BE2C (cell line): Measurements from ENCODE around the gene COX20.
"Not testable (repeated sequence)": the region's sequence is repeated elsewhere in the genome, so short reads cannot be mapped to it uniquely, and the experiment has no call there.

ENCODE experiments used
- DNase-seq: peaks from one replicate; pipeline ENCODE4 v3.0.0-alpha.2; 2020
- H3K27me3 ChIP-seq: fragments of 250-450 bp; sonication (Bioruptor Pico); 2 replicates; pipeline ENCODE4 v1.5.1; 2020; ENCODE audit warnings: mild to moderate bottlenecking
- H3K36me3 ChIP-seq: fragments of 250-450 bp; sonication (Bioruptor Pico); 2 replicates; pipeline ENCODE4 v1.5.1; 2020; ENCODE audit warnings: mild to moderate bottlenecking
- H3K4me1 ChIP-seq: fragments of 250-450 bp; sonication (Bioruptor Pico); 2 replicates; pipeline ENCODE4 v1.5.1; 2020
- H3K4me3 ChIP-seq: 2 replicates; pipeline ENCODE4 v1.5.1; 2011; ENCODE audit warnings: low read depth, low read length
- H3K9me3 ChIP-seq: fragments of 250-450 bp; sonication (Bioruptor Pico); 2 replicates; pipeline ENCODE4 v1.5.1; 2020
- CTCF ChIP-seq: IDR thresholded peaks from 2 replicates; pipeline ENCODE4 v1.5.1; 2012; ENCODE audit warnings: mild to moderate bottlenecking, low read depth, low read length

The COX20 gene

GRCh38 chr1:244792188-244792850, 43.1 kb upstream of the COX20 start:
- Histone ChIP-seq H3K9me3 (no peaks in the 10 kb centered on the region), H3K27me3 (no peaks in the 10 kb centered on the region), H3K36me3 (no peaks in the 10 kb centered on the region), H3K4me1 (no peaks in the 10 kb centered on the region), H3K4me3 (no peak overlapping the region)
- no peak for TF ChIP-seq CTCF
- no peak for DNase-seq

GRCh38 chr1:244794071-244794470, 41.4 kb upstream of the COX20 start:
- H3K4me1 ChIP-seq = no peaks in the 10 kb centered on the region
- H3K27me3 ChIP-seq = no peaks in the 10 kb centered on the region
- DNase-seq = no peak
- no peak for TF ChIP-seq CTCF
- H3K36me3 ChIP-seq = no peaks in the 10 kb centered on the region
- no peak overlapping the region for H3K4me3 ChIP-seq
- H3K9me3 ChIP-seq = no peaks in the 10 kb centered on the region

GRCh38 chr1:244794516-244794915, 40.9 kb upstream of the COX20 start:
- not testable (repeated sequence) for H3K4me3 ChIP-seq, H3K36me3 ChIP-seq, H3K27me3 ChIP-seq, DNase-seq, H3K4me1 ChIP-seq, H3K9me3 ChIP-seq

GRCh38 chr1:244796719-244797406, 38.6 kb upstream of the COX20 start:
- Histone ChIP-seq H3K36me3 (no peaks in the 10 kb centered on the region), H3K27me3 (no peaks in the 10 kb centered on the region), H3K4me1 (no peaks in the 10 kb centered on the region; the same call in 1 of the 2 replicates), H3K9me3 (no peaks in the 10 kb centered on the region), H3K4me3 (no peak overlapping the region)
- peak; percentile 85 for TF ChIP-seq CTCF
- DNase-seq = peak; percentile 65

GRCh38 chr1:244800821-244801220, 34.6 kb upstream of the COX20 start:
- Histone ChIP-seq H3K4me1 (no peaks in the 10 kb centered on the region; the same call in 1 of the 2 replicates), H3K4me3 (no peak overlapping the region), H3K36me3 (no peaks in the 10 kb centered on the region), H3K27me3 (no peaks in the 10 kb centered on the region), H3K9me3 (no peaks in the 10 kb centered on the region)
- no peak for DNase-seq
- TF ChIP-seq CTCF = no peak

- peak; percentile 58 for DNase-seq
- no peaks in the 10 kb centered on the region for H3K27me3 ChIP-seq
- H3K4me3 ChIP-seq = no peak overlapping the region
Measured at GRCh38 chr1:244801246-244801645, 34.2 kb upstream of the COX20 start.

More at GRCh38 chr1:244801246-244801645, 34.2 kb upstream of the COX20 start:
- no peaks in the 10 kb centered on the region for H3K36me3 ChIP-seq
- H3K9me3 ChIP-seq = no peaks in the 10 kb centered on the region
- peak; percentile 79 for TF ChIP-seq CTCF
- no peaks in the 10 kb centered on the region; the same call in 1 of the 2 replicates for H3K4me1 ChIP-seq
